ENCODE data around the gene HNF4A.

The HNF4A gene

DNA sequence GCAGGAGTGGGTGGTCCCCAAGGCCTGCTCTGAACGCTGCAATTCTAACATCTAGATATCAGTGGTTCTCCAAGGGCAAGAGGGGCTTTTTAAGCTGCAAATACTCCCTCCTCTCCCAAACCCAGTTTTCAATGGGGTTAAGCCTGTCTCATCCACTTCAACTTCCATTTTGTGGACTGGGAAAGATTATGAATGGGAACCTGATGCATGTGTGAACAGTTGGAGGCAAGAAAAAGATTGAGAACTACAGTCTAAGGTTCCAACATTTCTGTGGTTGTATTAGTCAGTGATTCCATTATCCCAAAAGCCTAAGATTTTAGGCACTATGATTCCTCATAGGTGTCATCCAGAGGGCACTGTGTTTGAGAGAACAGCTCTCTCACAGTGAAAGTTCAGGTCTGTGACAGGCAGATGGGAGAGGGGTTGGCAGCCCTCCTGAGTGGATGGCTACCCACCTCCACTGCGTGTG, 53.7 kb downstream of the HNF4A start:
- no peak overlapping the region for H4K8ac ChIP-seq (ENCODE audit: low read depth, low read length)
- H2AFZ ChIP-seq (ENCODE audit: low read length): no peak overlapping the region
- no peak overlapping the region for H2BK120ac ChIP-seq (ENCODE audit: low read depth, low read length)
- no peak overlapping the region for H3K14ac ChIP-seq (ENCODE audit: low read length)
- no peak overlapping the region for H3K4me2 ChIP-seq (ENCODE audit: insufficient read depth, low read length, poor library complexity, severe bottlenecking)
- H2BK12ac ChIP-seq (ENCODE audit: low read length): no peak overlapping the region
- H3K4ac ChIP-seq (ENCODE audit: low read length): no peak overlapping the region
- no peaks in the 10 kb centered on the region for H3K79me1 ChIP-seq (ENCODE audit: low read depth, low read length)
- H2AK5ac ChIP-seq (ENCODE audit: low read depth, low read length): no peak overlapping the region
- peaks cover 0 to 5% of the 10 kb centered on the region in 2 donors for H3K9me3 ChIP-seq (replicated peaks in 1 of 2; ENCODE audit: control insufficient read depth in 2 of 2, insufficient read depth in 1 of 2, low read depth in 1 of 2, low read length in 2 of 2)
- peaks cover 0 to 2% of the 10 kb centered on the region in 2 donors for H3K36me3 ChIP-seq (replicated peaks in 1 of 2; ENCODE audit: control insufficient read depth in 2 of 2, insufficient read depth in 2 of 2, low read length in 2 of 2)
- WGBS, 2 donors (ENCODE audit: extremely low coverage in 2 of 2, insufficient read length in 2 of 2, insufficient replicate concordance in 1 of 2): no CpG with 5 or more reads among the region's 2 CpGs
- DNase-seq (ENCODE audit: low spot score): no peak
- no peak overlapping the region for H3K9ac ChIP-seq (ENCODE audit: low read depth, low read length, poor library complexity)
- H3K18ac ChIP-seq (ENCODE audit: low read length): no peak overlapping the region
- no peaks in the 10 kb centered on the region for H3K4me1 ChIP-seq (ENCODE audit: control insufficient read depth in 2 of 2, insufficient read depth in 1 of 2, low read depth in 1 of 2, low read length in 2 of 2)
- peaks cover 0 to 50% (median 0%) of the 10 kb centered on the region in 3 experiments for H3K27me3 ChIP-seq (ENCODE audit: control insufficient read depth in 3 of 3, insufficient read depth in 3 of 3, low read depth in 1 of 3, low read length in 3 of 3)
- no peak overlapping the region for H3K27ac ChIP-seq (replicated peaks; ENCODE audit: low read length)
- no peak overlapping the region for H2BK15ac ChIP-seq (ENCODE audit: low read length)
- H3K23ac ChIP-seq (ENCODE audit: low read depth, low read length, poor library complexity): no peak overlapping the region
- no peak overlapping the region for H3K4me3 ChIP-seq (ENCODE audit: low read length in 2 of 2)
- H2BK5ac ChIP-seq (ENCODE audit: low read length): no peak overlapping the region
- no peak overlapping the region for H4K91ac ChIP-seq (ENCODE audit: low read depth, low read length, poor library complexity)

- no peak overlapping the region for H3K4ac ChIP-seq (ENCODE audit: low read length)
- H3K9me3 ChIP-seq (replicated peaks in 1 of 2; ENCODE audit: control insufficient read depth in 2 of 2, insufficient read depth in 1 of 2, low read depth in 1 of 2, low read length in 2 of 2): no peaks in the 10 kb centered on the region
- no peaks in the 10 kb centered on the region for H3K4me1 ChIP-seq (ENCODE audit: control insufficient read depth in 2 of 2, insufficient read depth in 1 of 2, low read depth in 1 of 2, low read length in 2 of 2)
- no peak overlapping the region for H2BK5ac ChIP-seq (ENCODE audit: low read length)
- no peaks in the 10 kb centered on the region for H3K36me3 ChIP-seq (replicated peaks in 1 of 2; ENCODE audit: control insufficient read depth in 2 of 2, insufficient read depth in 2 of 2, low read length in 2 of 2)
- H3K18ac ChIP-seq (ENCODE audit: low read length): no peak overlapping the region
- no peak overlapping the region for H2BK15ac ChIP-seq (ENCODE audit: low read length)
- H4K8ac ChIP-seq (ENCODE audit: low read depth, low read length): no peak overlapping the region
- H3K79me1 ChIP-seq (ENCODE audit: low read depth, low read length): no peaks in the 10 kb centered on the region
- H3K4me3 ChIP-seq (ENCODE audit: low read length in 2 of 2): no peak overlapping the region
- H2BK12ac ChIP-seq (ENCODE audit: low read length): no peak overlapping the region
- H3K9ac ChIP-seq (ENCODE audit: low read depth, low read length, poor library complexity): no peak overlapping the region
- no CpG with 5 or more reads among the region's 2 CpGs for WGBS, 2 donors (ENCODE audit: extremely low coverage in 2 of 2, insufficient read length in 2 of 2, insufficient replicate concordance in 1 of 2)
- no peak for DNase-seq (ENCODE audit: low spot score)
- H3K27me3 ChIP-seq (ENCODE audit: control insufficient read depth in 3 of 3, insufficient read depth in 3 of 3, low read depth in 1 of 3, low read length in 3 of 3): peaks cover 0 to 58% (median 0%) of the 10 kb centered on the region in 3 experiments
- H3K4me2 ChIP-seq (ENCODE audit: insufficient read depth, low read length, poor library complexity, severe bottlenecking): no peak overlapping the region
- H2BK120ac ChIP-seq (ENCODE audit: low read depth, low read length): no peak overlapping the region
- H4K91ac ChIP-seq (ENCODE audit: low read depth, low read length, poor library complexity): no peak overlapping the region
- H3K23ac ChIP-seq (ENCODE audit: low read depth, low read length, poor library complexity): no peak overlapping the region
- no peak overlapping the region for H2AFZ ChIP-seq (ENCODE audit: low read length)
- H3K27ac ChIP-seq (replicated peaks; ENCODE audit: low read length): no peak overlapping the region
- H3K14ac ChIP-seq (ENCODE audit: low read length): no peak overlapping the region
- H2AK5ac ChIP-seq (ENCODE audit: low read depth, low read length): no peak overlapping the region
These were observed 55.1 kb downstream of the HNF4A start for GRCh38 chr20:44410583-44411019.

DNA sequence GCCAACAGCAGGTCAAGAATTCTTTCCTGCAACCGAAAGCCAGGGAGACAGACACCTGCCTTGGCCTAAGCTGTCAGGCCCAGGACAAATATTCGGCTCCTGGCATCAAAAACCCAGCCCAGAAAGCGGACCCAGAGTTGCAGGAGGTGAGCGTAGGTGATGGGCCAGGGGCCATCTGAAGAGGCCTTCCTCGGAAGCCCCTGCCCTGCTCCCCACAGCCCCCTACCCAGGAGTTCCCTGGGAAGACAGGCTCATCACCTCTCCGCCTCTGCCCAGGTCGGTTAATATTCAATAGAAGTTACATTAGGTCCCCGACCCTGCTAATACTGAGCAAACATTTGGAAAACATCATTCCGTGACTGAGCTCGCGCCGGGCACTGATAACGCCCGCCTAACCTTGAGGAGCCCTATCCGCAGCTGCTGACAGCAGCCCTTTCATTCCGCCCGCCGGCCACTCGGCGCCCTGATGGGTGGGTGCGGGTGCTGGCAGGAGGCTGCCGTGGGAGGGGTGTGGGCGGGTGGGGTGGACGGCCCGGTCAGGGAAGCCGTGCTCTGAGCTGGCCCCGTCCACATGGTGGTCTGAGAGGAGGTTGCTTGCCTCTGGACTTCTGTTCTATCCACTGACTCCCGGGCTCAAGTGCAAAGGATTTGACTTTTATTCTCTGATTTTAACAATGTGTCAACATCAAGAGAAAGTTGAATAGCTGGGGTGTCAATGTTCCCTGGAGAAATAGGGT, 55.7 kb downstream of the HNF4A start:
- Histone ChIP-seq H3K79me1 (ENCODE audit: low read depth, low read length) (no peaks in the 10 kb centered on the region), H3K4me3 (ENCODE audit: low read length in 2 of 2) (no peak overlapping the region), H3K27ac (replicated peaks; ENCODE audit: low read length) (no peak overlapping the region), H2AFZ (ENCODE audit: low read length) (no peak overlapping the region), H3K4ac (ENCODE audit: low read length) (no peak overlapping the region), H2AK5ac (ENCODE audit: low read depth, low read length) (no peak overlapping the region), H2BK120ac (ENCODE audit: low read depth, low read length) (no peak overlapping the region), H4K91ac (ENCODE audit: low read depth, low read length, poor library complexity) (no peak overlapping the region), H2BK12ac (ENCODE audit: low read length) (no peak overlapping the region), H3K9ac (ENCODE audit: low read depth, low read length, poor library complexity) (no peak overlapping the region), H2BK5ac (ENCODE audit: low read length) (no peak overlapping the region), H3K27me3 (ENCODE audit: control insufficient read depth in 3 of 3, insufficient read depth in 3 of 3, low read depth in 1 of 3, low read length in 3 of 3) (peaks cover 0 to 60% (median 0%) of the 10 kb centered on the region in 3 experiments), H3K9me3 (replicated peaks in 1 of 2; ENCODE audit: control insufficient read depth in 2 of 2, insufficient read depth in 1 of 2, low read depth in 1 of 2, low read length in 2 of 2) (no peaks in the 10 kb centered on the region), H4K8ac (ENCODE audit: low read depth, low read length) (no peak overlapping the region), H3K36me3 (replicated peaks in 1 of 2; ENCODE audit: control insufficient read depth in 2 of 2, insufficient read depth in 2 of 2, low read length in 2 of 2) (no peaks in the 10 kb centered on the region), H3K18ac (ENCODE audit: low read length) (no peak overlapping the region), H2BK15ac (ENCODE audit: low read length) (no peak overlapping the region), H3K23ac (ENCODE audit: low read depth, low read length, poor library complexity) (no peak overlapping the region), H3K14ac (ENCODE audit: low read length) (no peak overlapping the region), H3K4me2 (ENCODE audit: insufficient read depth, low read length, poor library complexity, severe bottlenecking) (no peak overlapping the region), H3K4me1 (ENCODE audit: control insufficient read depth in 2 of 2, insufficient read depth in 1 of 2, low read depth in 1 of 2, low read length in 2 of 2) (no peaks in the 10 kb centered on the region)
- no peak for DNase-seq (ENCODE audit: low spot score)
- no CpG with 5 or more reads among the region's 28 CpGs for WGBS, 2 donors (ENCODE audit: extremely low coverage in 2 of 2, insufficient read length in 2 of 2, insufficient replicate concordance in 1 of 2)

- Histone ChIP-seq H3K14ac (ENCODE audit: low read length) (no peak overlapping the region), H3K4me2 (ENCODE audit: insufficient read depth, low read length, poor library complexity, severe bottlenecking) (no peak overlapping the region), H3K4ac (ENCODE audit: low read length) (no peak overlapping the region), H2BK15ac (ENCODE audit: low read length) (no peak overlapping the region), H3K9ac (ENCODE audit: low read depth, low read length, poor library complexity) (no peak overlapping the region), H3K23ac (ENCODE audit: low read depth, low read length, poor library complexity) (no peak overlapping the region), H2AK5ac (ENCODE audit: low read depth, low read length) (no peak overlapping the region), H3K18ac (ENCODE audit: low read length) (no peak overlapping the region), H3K4me3 (ENCODE audit: low read length in 2 of 2) (no peak overlapping the region), H3K79me1 (ENCODE audit: low read depth, low read length) (no peaks in the 10 kb centered on the region), H2BK120ac (ENCODE audit: low read depth, low read length) (no peak overlapping the region), H4K91ac (ENCODE audit: low read depth, low read length, poor library complexity) (no peak overlapping the region), H2AFZ (ENCODE audit: low read length) (no peak overlapping the region), H3K4me1 (ENCODE audit: control insufficient read depth in 2 of 2, insufficient read depth in 1 of 2, low read depth in 1 of 2, low read length in 2 of 2) (no peaks in the 10 kb centered on the region), H2BK5ac (ENCODE audit: low read length) (no peak overlapping the region), H3K27ac (replicated peaks; ENCODE audit: low read length) (no peak overlapping the region), H3K9me3 (replicated peaks in 1 of 2; ENCODE audit: control insufficient read depth in 2 of 2, insufficient read depth in 1 of 2, low read depth in 1 of 2, low read length in 2 of 2) (no peaks in the 10 kb centered on the region), H3K27me3 (ENCODE audit: control insufficient read depth in 3 of 3, insufficient read depth in 3 of 3, low read depth in 1 of 3, low read length in 3 of 3) (peaks cover 0 to 60% (median 0%) of the 10 kb centered on the region in 3 experiments), H3K36me3 (replicated peaks in 1 of 2; ENCODE audit: control insufficient read depth in 2 of 2, insufficient read depth in 2 of 2, low read length in 2 of 2) (no peaks in the 10 kb centered on the region), H4K8ac (ENCODE audit: low read depth, low read length) (no peak overlapping the region), H2BK12ac (ENCODE audit: low read length) (no peak overlapping the region)
- DNase-seq (ENCODE audit: low spot score): no peak
- no CpG with 5 or more reads among the region's 10 CpGs for WGBS, 2 donors (ENCODE audit: extremely low coverage in 2 of 2, insufficient read length in 2 of 2, insufficient replicate concordance in 1 of 2)
These were observed 56.4 kb downstream of the HNF4A start for GRCh38 chr20:44411757-44412401.

Data from neuronal stem cell (in vitro differentiated cells).